SK-N-SH treated with all-trans-retinoic acid at 6 μM for 48 hours (cell line): ENCODE measurements around the gene MARCKS.

Experiments
- ATAC-seq: fragments of 200-7000 bp; cut with Tn5 transposase; 3 replicates; pipeline ENCODE4 v1.9.1; 2020; ENCODE audit warnings: mild to moderate bottlenecking, moderate library complexity
- ARNTL ChIP-seq: fragments of 450-650 bp; formaldehyde crosslinking; IDR thresholded peaks from 2 replicates; pipeline ENCODE4 v1.5.0; 2020; ENCODE audit warnings: low read depth, mild to moderate bottlenecking, moderate library complexity, borderline replicate concordance
- BACH2 ChIP-seq: fragments of 250-450 bp; sonication (Bioruptor Pico); IDR thresholded peaks from 2 replicates; pipeline ENCODE4 v1.9.0; 2021; ENCODE audit warnings: mild to moderate bottlenecking, borderline replicate concordance
- CREB5 ChIP-seq: fragments of 250-450 bp; sonication (Bioruptor Pico); IDR thresholded peaks from 2 replicates; pipeline ENCODE4 v1.5.1; 2020; ENCODE audit warnings: low read depth, mild to moderate bottlenecking, moderate library complexity
- CSDC2 ChIP-seq: fragments of 250-450 bp; sonication (Bioruptor Pico); IDR thresholded peaks from 2 replicates; pipeline ENCODE4 v1.5.0; 2020; ENCODE audit warnings: mild to moderate bottlenecking, moderate library complexity
- CSRNP3 ChIP-seq: fragments of 250-450 bp; sonication (Bioruptor Pico); IDR thresholded peaks from 2 replicates; pipeline ENCODE4 v1.5.1; 2021; ENCODE audit warnings: mild to moderate bottlenecking, moderate library complexity
- GLIS3 ChIP-seq: fragments of 250-450 bp; sonication (Bioruptor Pico); IDR thresholded peaks from 2 replicates; pipeline ENCODE4 v1.5.0; 2020; ENCODE audit warnings: mild to moderate bottlenecking, moderate library complexity
- ISL1 ChIP-seq: fragments of 250-450 bp; sonication (Bioruptor Pico); IDR thresholded peaks from 2 replicates; pipeline ENCODE4 v2.1.2; 2022; ENCODE audit warnings: mild to moderate bottlenecking, moderate library complexity
- OSR1 ChIP-seq: fragments of 250-450 bp; sonication (Bioruptor Pico); IDR thresholded peaks from 2 replicates; pipeline ENCODE4 v1.8.0; 2022; ENCODE audit warnings: moderate library complexity, mild to moderate bottlenecking, inconsistent platforms
- PPARA ChIP-seq: fragments of 250-450 bp; sonication (Bioruptor Pico); IDR thresholded peaks from 2 replicates; pipeline ENCODE4 v1.5.0; 2020; ENCODE audit warnings: mild to moderate bottlenecking, borderline replicate concordance
- RARB ChIP-seq: fragments of 250-450 bp; sonication (Bioruptor Pico); IDR thresholded peaks from 2 replicates; pipeline ENCODE4 v1.8.0; 2021; ENCODE audit warnings: mild to moderate bottlenecking, moderate library complexity
- SNAI2 ChIP-seq: fragments of 250-450 bp; sonication (Bioruptor Pico); IDR thresholded peaks from 2 replicates; pipeline ENCODE4 v1.5.0; 2020; ENCODE audit warnings: mild to moderate bottlenecking, moderate library complexity
- TCF4 ChIP-seq: fragments of 250-450 bp; sonication (Bioruptor Pico); IDR thresholded peaks from 2 replicates; pipeline ENCODE4 v1.8.0; 2021; ENCODE audit warnings: mild to moderate bottlenecking, moderate library complexity, borderline replicate concordance
- TOX ChIP-seq: fragments of 250-450 bp; sonication (Bioruptor Pico); IDR thresholded peaks from 2 replicates; pipeline ENCODE4 v1.8.0; 2021; ENCODE audit warnings: mild to moderate bottlenecking, moderate library complexity, borderline replicate concordance
- ZC3H10 ChIP-seq: fragments of 250-450 bp; sonication (Bioruptor Pico); IDR thresholded peaks from 2 replicates; pipeline ENCODE4 v1.5.1; 2021; ENCODE audit warnings: mild to moderate bottlenecking, moderate library complexity
- ZFP3 ChIP-seq: fragments of 250-450 bp; sonication (Bioruptor Pico); IDR thresholded peaks from 2 replicates; pipeline ENCODE4 v1.5.0; 2020; ENCODE audit warnings: mild to moderate bottlenecking, moderate library complexity
- ZNF70 ChIP-seq: fragments of 450-650 bp; formaldehyde crosslinking; IDR thresholded peaks from 2 replicates; pipeline ENCODE4 v1.5.0; 2020; ENCODE audit warnings: mild to moderate bottlenecking, moderate library complexity
- ZNF8 ChIP-seq: fragments of 450-650 bp; formaldehyde crosslinking; IDR thresholded peaks from 2 replicates; pipeline ENCODE4 v1.5.0; 2020; ENCODE audit warnings: mild to moderate bottlenecking, moderate library complexity
- TF ChIP-seq, protein P1 (sequence below): fragments of 250-450 bp; sonication (Bioruptor Pico); IDR thresholded peaks from 2 replicates; pipeline ENCODE4 v1.8.0; 2020; ENCODE audit warnings: mild to moderate bottlenecking, moderate library complexity, borderline replicate concordance
- TF ChIP-seq, protein P2 (sequence below): fragments of 250-450 bp; sonication (Bioruptor Pico); IDR thresholded peaks from 2 replicates; pipeline ENCODE4 v1.5.0; 2020; ENCODE audit warnings: mild to moderate bottlenecking, moderate library complexity
- TF ChIP-seq, protein P3 (sequence below): fragments of 250-450 bp; sonication (Bioruptor Pico); IDR thresholded peaks from 2 replicates; pipeline ENCODE4 v1.8.0; 2021; ENCODE audit warnings: low read depth, mild to moderate bottlenecking, moderate library complexity, borderline replicate concordance

Gene MARCKS

DNA sequence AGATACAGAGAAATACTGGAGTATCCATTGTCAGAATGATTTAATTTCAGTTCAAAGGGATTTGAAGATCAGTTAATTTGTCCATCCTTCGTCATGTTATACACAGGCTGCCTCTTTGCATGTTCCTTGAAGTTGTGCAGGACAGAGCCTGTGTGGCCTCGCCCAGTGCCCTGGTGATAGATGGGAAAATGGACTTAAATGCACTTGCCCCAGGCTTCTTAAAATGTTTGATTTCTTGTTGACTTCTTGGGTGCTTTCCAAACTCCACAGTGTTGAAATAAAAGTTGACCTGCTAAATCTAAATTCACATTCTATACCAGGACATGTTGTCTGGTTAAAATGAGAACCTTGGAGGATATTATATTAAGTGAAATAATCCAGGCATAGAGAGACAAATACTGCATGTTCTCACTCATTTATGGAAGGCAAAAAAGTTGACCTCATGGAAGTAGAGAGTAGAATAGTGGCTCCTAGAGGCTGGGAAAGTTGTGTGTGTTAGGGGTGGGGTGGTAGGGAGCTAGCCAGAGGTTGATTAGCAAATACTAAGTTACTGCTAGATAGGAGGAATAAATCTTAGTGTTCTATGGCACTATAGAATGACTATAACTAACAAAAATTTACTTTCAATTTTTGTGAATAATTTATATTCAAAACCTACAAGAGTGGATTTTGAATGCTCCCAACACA lies 25.3 kb downstream of the MARCKS start (continued):
- TF ChIP-seq TOX (CRISPR knock-in tag) = no peak
- TF ChIP-seq GLIS3 (CRISPR knock-in tag) = no peak
- TF ChIP-seq, all 23 proteins: peak for 0

DNA sequence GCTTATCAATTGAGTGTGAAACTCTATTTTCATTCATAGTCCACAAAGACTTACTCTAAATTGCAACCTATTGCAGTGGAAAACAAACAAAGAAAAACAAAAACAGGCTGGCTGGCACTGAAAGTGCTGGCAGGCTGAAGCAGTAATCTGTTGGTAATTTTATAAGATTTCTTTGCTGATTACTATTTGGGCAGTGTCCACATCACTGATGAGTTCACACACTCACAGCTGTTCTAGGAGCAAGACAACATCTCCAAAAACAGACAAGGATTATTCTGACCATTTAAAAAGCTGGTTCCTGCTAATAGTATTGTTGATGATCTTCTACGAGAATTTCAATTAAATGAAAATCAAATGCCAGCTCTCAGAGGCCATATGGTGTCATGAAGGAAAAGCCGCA lies 26.9 kb downstream of the MARCKS start:
- no peak for ATAC-seq
- TF ChIP-seq BACH2 (CRISPR knock-in tag) = no peak
- TF ChIP-seq ARNTL (CRISPR knock-in tag) = no peak
- TF ChIP-seq TCF4 (CRISPR knock-in tag) = no peak

- ATAC-seq = no peak
- TF ChIP-seq TCF4 (CRISPR knock-in tag) (no peak), ISL1 (CRISPR knock-in tag) (no peak), TOX (CRISPR knock-in tag) (no peak), ZFP3 (CRISPR knock-in tag) (no peak), CSDC2 (CRISPR knock-in tag) (no peak), BACH2 (CRISPR knock-in tag) (no peak), OSR1 (CRISPR knock-in tag) (no peak)
- TF ChIP-seq, protein P1, sequence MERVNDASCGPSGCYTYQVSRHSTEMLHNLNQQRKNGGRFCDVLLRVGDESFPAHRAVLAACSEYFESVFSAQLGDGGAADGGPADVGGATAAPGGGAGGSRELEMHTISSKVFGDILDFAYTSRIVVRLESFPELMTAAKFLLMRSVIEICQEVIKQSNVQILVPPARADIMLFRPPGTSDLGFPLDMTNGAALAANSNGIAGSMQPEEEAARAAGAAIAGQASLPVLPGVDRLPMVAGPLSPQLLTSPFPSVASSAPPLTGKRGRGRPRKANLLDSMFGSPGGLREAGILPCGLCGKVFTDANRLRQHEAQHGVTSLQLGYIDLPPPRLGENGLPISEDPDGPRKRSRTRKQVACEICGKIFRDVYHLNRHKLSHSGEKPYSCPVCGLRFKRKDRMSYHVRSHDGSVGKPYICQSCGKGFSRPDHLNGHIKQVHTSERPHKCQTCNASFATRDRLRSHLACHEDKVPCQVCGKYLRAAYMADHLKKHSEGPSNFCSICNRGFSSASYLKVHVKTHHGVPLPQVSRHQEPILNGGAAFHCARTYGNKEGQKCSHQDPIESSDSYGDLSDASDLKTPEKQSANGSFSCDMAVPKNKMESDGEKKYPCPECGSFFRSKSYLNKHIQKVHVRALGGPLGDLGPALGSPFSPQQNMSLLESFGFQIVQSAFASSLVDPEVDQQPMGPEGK = no peak
- TF ChIP-seq, protein P2, sequence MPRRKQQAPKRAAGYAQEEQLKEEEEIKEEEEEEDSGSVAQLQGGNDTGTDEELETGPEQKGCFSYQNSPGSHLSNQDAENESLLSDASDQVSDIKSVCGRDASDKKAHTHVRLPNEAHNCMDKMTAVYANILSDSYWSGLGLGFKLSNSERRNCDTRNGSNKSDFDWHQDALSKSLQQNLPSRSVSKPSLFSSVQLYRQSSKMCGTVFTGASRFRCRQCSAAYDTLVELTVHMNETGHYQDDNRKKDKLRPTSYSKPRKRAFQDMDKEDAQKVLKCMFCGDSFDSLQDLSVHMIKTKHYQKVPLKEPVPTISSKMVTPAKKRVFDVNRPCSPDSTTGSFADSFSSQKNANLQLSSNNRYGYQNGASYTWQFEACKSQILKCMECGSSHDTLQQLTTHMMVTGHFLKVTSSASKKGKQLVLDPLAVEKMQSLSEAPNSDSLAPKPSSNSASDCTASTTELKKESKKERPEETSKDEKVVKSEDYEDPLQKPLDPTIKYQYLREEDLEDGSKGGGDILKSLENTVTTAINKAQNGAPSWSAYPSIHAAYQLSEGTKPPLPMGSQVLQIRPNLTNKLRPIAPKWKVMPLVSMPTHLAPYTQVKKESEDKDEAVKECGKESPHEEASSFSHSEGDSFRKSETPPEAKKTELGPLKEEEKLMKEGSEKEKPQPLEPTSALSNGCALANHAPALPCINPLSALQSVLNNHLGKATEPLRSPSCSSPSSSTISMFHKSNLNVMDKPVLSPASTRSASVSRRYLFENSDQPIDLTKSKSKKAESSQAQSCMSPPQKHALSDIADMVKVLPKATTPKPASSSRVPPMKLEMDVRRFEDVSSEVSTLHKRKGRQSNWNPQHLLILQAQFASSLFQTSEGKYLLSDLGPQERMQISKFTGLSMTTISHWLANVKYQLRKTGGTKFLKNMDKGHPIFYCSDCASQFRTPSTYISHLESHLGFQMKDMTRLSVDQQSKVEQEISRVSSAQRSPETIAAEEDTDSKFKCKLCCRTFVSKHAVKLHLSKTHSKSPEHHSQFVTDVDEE = no peak
These were observed 29.4 kb downstream of the MARCKS start for GRCh38 chr6:113886512-113886911.

DNA sequence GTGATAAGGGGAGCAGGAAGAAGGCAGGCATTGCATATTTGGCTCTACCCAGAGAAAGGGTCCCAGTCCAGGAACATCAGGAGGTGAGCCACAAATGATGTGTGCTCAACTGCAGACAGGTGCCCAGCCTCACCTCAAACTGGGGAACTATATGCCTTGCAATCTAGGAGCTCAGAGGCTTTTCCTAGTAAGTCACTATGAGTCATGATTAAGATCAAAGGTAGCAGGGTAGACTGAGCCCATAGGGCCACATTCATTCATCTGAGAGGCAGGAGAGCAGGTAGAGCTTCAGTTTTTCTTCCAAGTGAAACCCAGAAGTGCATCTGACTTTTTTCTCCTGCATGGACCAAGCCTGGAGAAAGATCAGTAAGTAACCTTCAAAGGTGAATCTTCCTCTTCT lies 31.3 kb downstream of the MARCKS start:
- ATAC-seq = no peak
- TF ChIP-seq ZNF8 (CRISPR knock-in tag) (no peak), ZNF70 (CRISPR knock-in tag) (no peak), GLIS3 (CRISPR knock-in tag) (no peak), PPARA (CRISPR knock-in tag) (no peak), CREB5 (CRISPR knock-in tag) (no peak), TCF4 (CRISPR knock-in tag) (no peak), RARB (no peak), ISL1 (CRISPR knock-in tag) (no peak), CSRNP3 (CRISPR knock-in tag) (no peak), SNAI2 (CRISPR knock-in tag) (no peak), OSR1 (CRISPR knock-in tag) (no peak), ZC3H10 (CRISPR knock-in tag) (no peak)
- TF ChIP-seq, protein P2 = no peak
- TF ChIP-seq, protein P1 = no peak
- TF ChIP-seq, protein P3, sequence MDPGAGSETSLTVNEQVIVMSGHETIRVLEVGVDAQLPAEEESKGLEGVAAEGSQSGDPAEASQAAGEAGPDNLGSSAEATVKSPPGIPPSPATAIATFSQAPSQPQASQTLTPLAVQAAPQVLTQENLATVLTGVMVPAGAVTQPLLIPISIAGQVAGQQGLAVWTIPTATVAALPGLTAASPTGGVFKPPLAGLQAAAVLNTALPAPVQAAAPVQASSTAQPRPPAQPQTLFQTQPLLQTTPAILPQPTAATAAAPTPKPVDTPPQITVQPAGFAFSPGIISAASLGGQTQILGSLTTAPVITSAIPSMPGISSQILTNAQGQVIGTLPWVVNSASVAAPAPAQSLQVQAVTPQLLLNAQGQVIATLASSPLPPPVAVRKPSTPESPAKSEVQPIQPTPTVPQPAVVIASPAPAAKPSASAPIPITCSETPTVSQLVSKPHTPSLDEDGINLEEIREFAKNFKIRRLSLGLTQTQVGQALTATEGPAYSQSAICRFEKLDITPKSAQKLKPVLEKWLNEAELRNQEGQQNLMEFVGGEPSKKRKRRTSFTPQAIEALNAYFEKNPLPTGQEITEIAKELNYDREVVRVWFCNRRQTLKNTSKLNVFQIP (CRISPR knock-in tag) = no peak
- TF ChIP-seq, all 23 proteins: peak for 0
